ENCODE results near the gene CCDC71L. TPM values are rescaled to one million over a fixed set of nuclear protein-coding genes. Genes with fewer than 3 reads are reported as not detected.

CCDC71L gene
- total RNA-seq, 1 experiment from 2014 or later: 4.2 TPM

DNA sequence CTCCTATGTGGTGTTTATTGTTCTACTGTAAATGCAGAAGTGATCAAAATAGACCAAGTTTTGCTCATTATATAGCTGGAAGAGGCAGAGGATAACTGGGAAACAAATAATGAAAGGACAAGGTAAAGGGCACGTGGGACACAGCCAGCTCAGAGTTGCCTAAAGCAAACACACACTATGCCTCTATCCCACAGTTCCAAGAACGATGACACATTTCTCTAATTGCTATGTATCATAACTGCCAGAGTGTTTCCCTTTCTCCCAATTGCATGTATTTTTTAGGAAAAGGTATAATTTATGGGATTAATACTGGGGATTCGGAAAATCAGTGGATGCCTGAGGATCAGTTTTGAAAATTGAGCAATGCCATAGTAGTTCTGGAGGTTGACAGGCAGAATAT lies 49.0 kb downstream of the CCDC71L start:
- TF ChIP-seq, protein P1, sequence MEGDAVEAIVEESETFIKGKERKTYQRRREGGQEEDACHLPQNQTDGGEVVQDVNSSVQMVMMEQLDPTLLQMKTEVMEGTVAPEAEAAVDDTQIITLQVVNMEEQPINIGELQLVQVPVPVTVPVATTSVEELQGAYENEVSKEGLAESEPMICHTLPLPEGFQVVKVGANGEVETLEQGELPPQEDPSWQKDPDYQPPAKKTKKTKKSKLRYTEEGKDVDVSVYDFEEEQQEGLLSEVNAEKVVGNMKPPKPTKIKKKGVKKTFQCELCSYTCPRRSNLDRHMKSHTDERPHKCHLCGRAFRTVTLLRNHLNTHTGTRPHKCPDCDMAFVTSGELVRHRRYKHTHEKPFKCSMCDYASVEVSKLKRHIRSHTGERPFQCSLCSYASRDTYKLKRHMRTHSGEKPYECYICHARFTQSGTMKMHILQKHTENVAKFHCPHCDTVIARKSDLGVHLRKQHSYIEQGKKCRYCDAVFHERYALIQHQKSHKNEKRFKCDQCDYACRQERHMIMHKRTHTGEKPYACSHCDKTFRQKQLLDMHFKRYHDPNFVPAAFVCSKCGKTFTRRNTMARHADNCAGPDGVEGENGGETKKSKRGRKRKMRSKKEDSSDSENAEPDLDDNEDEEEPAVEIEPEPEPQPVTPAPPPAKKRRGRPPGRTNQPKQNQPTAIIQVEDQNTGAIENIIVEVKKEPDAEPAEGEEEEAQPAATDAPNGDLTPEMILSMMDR (IDR thresholded peaks at IDR 0.05; ENCODE audit: insufficient read depth in 1 of 2, low read depth in 1 of 2, low read length in 1 of 2, severe bottlenecking in 1 of 2, unreplicated experiment in 1 of 2): no peak
- H3K9me3 Mint-ChIP-seq (ENCODE audit: unreplicated experiment): no peaks in the 10 kb centered on the region
- no peaks in the 10 kb centered on the region for H3K36me3 Mint-ChIP-seq (ENCODE audit: insufficient read depth, unreplicated experiment)
- Histone ChIP-seq H3K9me3 (no peaks in the 10 kb centered on the region), H3K36me3 (ENCODE audit: control insufficient read depth, insufficient read depth, low read length) (no peaks in the 10 kb centered on the region), H3K4me1 (no peaks in the 10 kb centered on the region), H3K27me3 (replicated peaks; ENCODE audit: control insufficient read depth, insufficient read depth, low read length) (no peaks in the 10 kb centered on the region), H3K4me3 (ENCODE audit: low read depth, low read length) (no peak overlapping the region)
- peaks cover 5% of the 10 kb centered on the region for H3K27me3 Mint-ChIP-seq (ENCODE audit: insufficient read depth, unreplicated experiment)
- DNase-seq: no peak
- H3K4me1 Mint-ChIP-seq (ENCODE audit: low read depth, unreplicated experiment): no peaks in the 10 kb centered on the region
- H3K27ac Mint-ChIP-seq (ENCODE audit: unreplicated experiment): no peak overlapping the region
- intact Hi-C loops (cut with micrococcal nuclease; ENCODE audit: unreplicated experiment): no loop called here
- H3K4me3 Mint-ChIP-seq (ENCODE audit: unreplicated experiment): no peak overlapping the region
- ChIA-PET CTCF (no interaction called here), POLR2A (no interaction called here)
- no TSS peak for BruUV-seq (replicated peaks)

DNA sequence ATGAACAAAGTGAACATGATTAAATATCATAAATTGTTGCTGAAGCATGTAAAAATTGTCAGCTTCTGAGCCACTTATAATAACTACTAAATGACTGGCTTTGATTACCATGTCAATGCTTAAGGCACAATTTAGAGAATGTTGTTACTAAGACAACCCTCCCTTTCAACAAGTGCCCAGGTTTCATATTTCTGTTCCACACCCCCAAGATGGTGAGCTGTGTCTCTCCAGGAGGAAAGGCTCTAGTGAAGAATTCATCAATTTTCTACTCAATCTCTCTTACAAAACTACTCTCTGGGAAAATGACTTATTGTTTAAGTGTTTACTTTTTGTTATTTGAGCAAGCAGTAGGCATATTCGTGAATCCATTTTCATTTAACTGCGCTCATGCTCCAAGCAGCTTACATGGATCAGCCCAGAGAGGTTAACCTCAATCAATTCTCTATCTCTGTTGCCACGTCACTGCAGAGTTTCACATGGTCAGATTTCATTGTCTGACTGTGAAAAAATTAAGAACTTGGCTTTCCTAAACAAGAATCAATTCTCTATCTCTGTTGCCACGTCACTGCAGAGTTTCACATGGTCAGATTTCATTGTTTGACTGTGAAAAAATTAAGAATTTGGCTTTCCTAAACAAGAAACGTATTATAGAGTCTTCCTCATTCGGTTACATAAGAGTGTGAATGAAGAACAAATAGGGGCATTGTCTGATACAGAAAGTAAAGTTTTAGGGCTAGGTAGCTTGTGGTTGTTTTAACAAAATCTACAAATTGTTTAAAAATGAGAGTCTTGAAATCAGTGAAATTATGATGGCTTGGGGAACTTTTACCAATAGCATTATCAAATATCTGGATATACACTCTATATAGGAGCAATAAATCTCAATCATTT lies 49.7 kb downstream of the CCDC71L start:
- H3K27ac Mint-ChIP-seq (ENCODE audit: unreplicated experiment): no peak overlapping the region
- H3K27me3 Mint-ChIP-seq (ENCODE audit: insufficient read depth, unreplicated experiment): peaks cover 5% of the 10 kb centered on the region
- Histone ChIP-seq H3K9me3 (no peaks in the 10 kb centered on the region), H3K27me3 (replicated peaks; ENCODE audit: control insufficient read depth, insufficient read depth, low read length) (no peaks in the 10 kb centered on the region), H3K4me1 (no peaks in the 10 kb centered on the region), H3K4me3 (ENCODE audit: low read depth, low read length) (no peak overlapping the region), H3K36me3 (ENCODE audit: control insufficient read depth, insufficient read depth, low read length) (no peaks in the 10 kb centered on the region)
- no peaks in the 10 kb centered on the region for H3K4me1 Mint-ChIP-seq (ENCODE audit: low read depth, unreplicated experiment)
- TF ChIP-seq, protein P1 (IDR thresholded peaks at IDR 0.05; ENCODE audit: insufficient read depth in 1 of 2, low read depth in 1 of 2, low read length in 1 of 2, severe bottlenecking in 1 of 2, unreplicated experiment in 1 of 2): no peak
- no peak for DNase-seq
- no peaks in the 10 kb centered on the region for H3K36me3 Mint-ChIP-seq (ENCODE audit: insufficient read depth, unreplicated experiment)
- ChIA-PET CTCF (no interaction called here), POLR2A (no interaction called here)
- no peak overlapping the region for H3K4me3 Mint-ChIP-seq (ENCODE audit: unreplicated experiment)
- H3K9me3 Mint-ChIP-seq (ENCODE audit: unreplicated experiment): no peaks in the 10 kb centered on the region
- BruUV-seq (replicated peaks): no TSS peak
- intact Hi-C loops (cut with micrococcal nuclease; ENCODE audit: unreplicated experiment): no loop called here

DNA sequence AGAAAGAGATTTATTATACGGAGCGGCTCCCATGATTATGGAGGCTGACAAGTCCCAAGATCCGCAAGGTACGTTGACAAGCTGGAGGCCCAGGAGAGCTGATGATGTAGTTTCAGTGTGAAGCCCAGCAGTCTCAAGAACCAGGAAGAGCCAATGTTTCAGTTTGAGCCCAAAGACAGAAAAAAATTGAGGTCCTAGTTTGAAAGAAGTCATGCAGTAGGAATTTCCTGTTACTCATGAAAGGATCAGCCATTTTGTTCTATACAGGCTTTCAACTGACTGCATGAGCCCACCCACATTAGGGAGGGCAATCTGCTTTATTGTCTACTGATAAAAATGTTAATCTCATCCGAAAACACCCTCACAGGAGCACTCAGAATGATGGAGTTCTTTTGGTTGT lies 51.5 kb downstream of the CCDC71L start:
- Mint-ChIP-seq H3K9me3 (ENCODE audit: unreplicated experiment) (no peaks in the 10 kb centered on the region), H3K27ac (ENCODE audit: unreplicated experiment) (no peak overlapping the region), H3K27me3 (ENCODE audit: insufficient read depth, unreplicated experiment) (no peaks in the 10 kb centered on the region), H3K36me3 (ENCODE audit: insufficient read depth, unreplicated experiment) (no peaks in the 10 kb centered on the region), H3K4me3 (ENCODE audit: unreplicated experiment) (no peak overlapping the region), H3K4me1 (ENCODE audit: low read depth, unreplicated experiment) (no peaks in the 10 kb centered on the region)
- Histone ChIP-seq H3K9me3 (no peaks in the 10 kb centered on the region), H3K4me1 (no peaks in the 10 kb centered on the region), H3K36me3 (ENCODE audit: control insufficient read depth, insufficient read depth, low read length) (no peaks in the 10 kb centered on the region), H3K27me3 (replicated peaks; ENCODE audit: control insufficient read depth, insufficient read depth, low read length) (no peaks in the 10 kb centered on the region), H3K4me3 (ENCODE audit: low read depth, low read length) (no peak overlapping the region)
- BruUV-seq (replicated peaks): no TSS peak
- ChIA-PET CTCF (no interaction called here), POLR2A (no interaction called here)
- no peak for DNase-seq
- TF ChIP-seq, protein P1 (IDR thresholded peaks at IDR 0.05; ENCODE audit: insufficient read depth in 1 of 2, low read depth in 1 of 2, low read length in 1 of 2, severe bottlenecking in 1 of 2, unreplicated experiment in 1 of 2): no peak
- intact Hi-C loops (cut with micrococcal nuclease; ENCODE audit: unreplicated experiment): no loop called here
